ENCODE measurements around the gene ACCSL.
A peak's percentile ranks its signal among the peaks of the same experiment; 100 is the strongest.

DNA sequence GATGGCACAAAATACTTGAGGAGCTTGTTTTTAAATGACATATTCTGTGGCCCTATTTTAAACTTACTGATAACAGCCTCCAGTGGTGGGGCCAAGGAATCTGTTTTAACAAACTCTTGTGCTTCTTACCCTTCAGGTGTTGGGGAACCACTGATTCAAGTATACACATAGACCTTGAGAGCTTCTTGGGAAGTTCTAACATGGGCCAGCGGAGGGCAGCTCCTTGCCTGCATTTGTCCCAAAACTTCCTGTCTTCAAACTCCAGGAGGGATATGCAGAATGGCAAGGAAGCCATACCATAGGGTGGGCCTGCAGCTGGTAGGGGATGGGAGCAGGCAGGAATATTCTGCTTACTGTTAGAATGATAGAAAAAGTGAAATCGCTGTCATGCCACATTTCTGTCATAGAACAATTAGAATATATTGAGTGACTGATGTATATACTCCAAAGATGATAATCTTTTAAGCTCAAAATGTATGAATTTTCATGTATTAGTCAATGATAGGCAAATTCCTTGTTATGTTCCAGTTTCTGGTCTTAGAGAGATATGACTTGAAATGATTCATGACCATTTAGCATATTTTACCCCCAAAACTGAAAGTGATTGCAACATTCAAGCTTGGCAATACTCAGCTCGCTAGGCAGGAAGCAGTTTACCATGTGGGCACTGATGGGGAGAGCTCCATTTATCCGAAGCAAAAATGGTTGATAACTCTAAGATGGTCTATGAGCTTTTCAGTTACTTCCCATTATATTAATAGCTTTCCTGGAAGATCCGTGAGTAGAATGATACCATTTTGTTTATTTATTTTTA is 56.9 kb downstream of the ACCSL start:
- TF ChIP-seq POLR2AphosphoS5 (IDR thresholded peaks at IDR 0.05; ENCODE audit: low read depth, low read length) (no peak), SMC3 (IDR thresholded peaks at IDR 0.05; ENCODE audit: low read depth, low read length) (no peak), EZH2phosphoT487 (IDR thresholded peaks at IDR 0.05; ENCODE audit: borderline replicate concordance, low read depth) (no peak), RAD21 (IDR thresholded peaks at IDR 0.05; ENCODE audit: low read length) (no peak), MXI1 (IDR thresholded peaks at IDR 0.05; ENCODE audit: low read depth, low read length) (no peak), RCOR1 (IDR thresholded peaks at IDR 0.05; ENCODE audit: low read length) (no peak), TAF1 (IDR thresholded peaks at IDR 0.05; ENCODE audit: borderline replicate concordance, low read depth, low read length) (no peak), CTCF (IDR thresholded peaks at IDR 0.05) (peak; percentile 13; the same call in 1 of the 2 replicates)
- TF ChIP-seq, protein P1, sequence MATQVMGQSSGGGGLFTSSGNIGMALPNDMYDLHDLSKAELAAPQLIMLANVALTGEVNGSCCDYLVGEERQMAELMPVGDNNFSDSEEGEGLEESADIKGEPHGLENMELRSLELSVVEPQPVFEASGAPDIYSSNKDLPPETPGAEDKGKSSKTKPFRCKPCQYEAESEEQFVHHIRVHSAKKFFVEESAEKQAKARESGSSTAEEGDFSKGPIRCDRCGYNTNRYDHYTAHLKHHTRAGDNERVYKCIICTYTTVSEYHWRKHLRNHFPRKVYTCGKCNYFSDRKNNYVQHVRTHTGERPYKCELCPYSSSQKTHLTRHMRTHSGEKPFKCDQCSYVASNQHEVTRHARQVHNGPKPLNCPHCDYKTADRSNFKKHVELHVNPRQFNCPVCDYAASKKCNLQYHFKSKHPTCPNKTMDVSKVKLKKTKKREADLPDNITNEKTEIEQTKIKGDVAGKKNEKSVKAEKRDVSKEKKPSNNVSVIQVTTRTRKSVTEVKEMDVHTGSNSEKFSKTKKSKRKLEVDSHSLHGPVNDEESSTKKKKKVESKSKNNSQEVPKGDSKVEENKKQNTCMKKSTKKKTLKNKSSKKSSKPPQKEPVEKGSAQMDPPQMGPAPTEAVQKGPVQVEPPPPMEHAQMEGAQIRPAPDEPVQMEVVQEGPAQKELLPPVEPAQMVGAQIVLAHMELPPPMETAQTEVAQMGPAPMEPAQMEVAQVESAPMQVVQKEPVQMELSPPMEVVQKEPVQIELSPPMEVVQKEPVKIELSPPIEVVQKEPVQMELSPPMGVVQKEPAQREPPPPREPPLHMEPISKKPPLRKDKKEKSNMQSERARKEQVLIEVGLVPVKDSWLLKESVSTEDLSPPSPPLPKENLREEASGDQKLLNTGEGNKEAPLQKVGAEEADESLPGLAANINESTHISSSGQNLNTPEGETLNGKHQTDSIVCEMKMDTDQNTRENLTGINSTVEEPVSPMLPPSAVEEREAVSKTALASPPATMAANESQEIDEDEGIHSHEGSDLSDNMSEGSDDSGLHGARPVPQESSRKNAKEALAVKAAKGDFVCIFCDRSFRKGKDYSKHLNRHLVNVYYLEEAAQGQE (IDR thresholded peaks at IDR 0.05; ENCODE audit: low read depth, low read length), result no peak
